ENCODE measurements around the gene MEX3B.
A peak's percentile ranks its signal among the peaks of the same experiment; 100 is the strongest.
"Not testable (repeated sequence)": the region's sequence is repeated elsewhere in the genome, so short reads cannot be mapped to it uniquely, and the experiment has no call there.

MEX3B gene

GRCh38 chr15:82051664-82052063 lies 5.8 kb upstream of the MEX3B start:
- no peak for DNase-seq (ENCODE audit: low read depth in 1 of 2, low spot score in 1 of 2)

- DNase-seq (ENCODE audit: low read depth in 1 of 2, low spot score in 1 of 2), result no peak
Measured at GRCh38 chr15:82048811-82049210, 3.0 kb upstream of the MEX3B start.

- DNase-seq (ENCODE audit: low read depth in 1 of 2, low spot score in 1 of 2), result no peak
Measured at GRCh38 chr15:82047453-82048400, 1.9 kb upstream of the MEX3B start.

- peak; percentile 68 to 80 for DNase-seq (ENCODE audit: low read depth in 1 of 2, low spot score in 1 of 2)
Measured at GRCh38 chr15:82046666-82047452, 1.0 kb upstream of the MEX3B start.

GRCh38 chr15:82045179-82045891 lies 483 bp downstream of the MEX3B start:
- DNase-seq (ENCODE audit: low read depth in 1 of 2, low spot score in 1 of 2), result no peak

GRCh38 chr15:82044373-82045178 lies 1.2 kb downstream of the MEX3B start:
- DNase-seq (ENCODE audit: low read depth in 1 of 2, low spot score in 1 of 2), result no peak

- DNase-seq (ENCODE audit: low read depth in 1 of 2, low spot score in 1 of 2), result no peak
Measured at GRCh38 chr15:82043796-82044372, 1.9 kb downstream of the MEX3B start.

- DNase-seq (ENCODE audit: low read depth in 1 of 2, low spot score in 1 of 2), result no peak
Measured at GRCh38 chr15:82043130-82043673, 2.6 kb downstream of the MEX3B start.

- no peak for DNase-seq (ENCODE audit: low read depth in 1 of 2, low spot score in 1 of 2)
Measured at GRCh38 chr15:82040862-82041261, 5.0 kb downstream of the MEX3B start.

GRCh38 chr15:82040390-82040789 lies 5.4 kb downstream of the MEX3B start:
- DNase-seq (ENCODE audit: low read depth in 1 of 2, low spot score in 1 of 2), result no peak

- DNase-seq (ENCODE audit: low read depth in 1 of 2, low spot score in 1 of 2), result no peak
Measured at GRCh38 chr15:82039871-82040270, 5.9 kb downstream of the MEX3B start.

GRCh38 chr15:82036461-82036860 lies 9.4 kb downstream of the MEX3B start:
- no peak for DNase-seq (ENCODE audit: low read depth in 1 of 2, low spot score in 1 of 2)

GRCh38 chr15:82031871-82032270 lies 13.9 kb downstream of the MEX3B start:
- DNase-seq (ENCODE audit: low read depth in 1 of 2, low spot score in 1 of 2), result no peak

- DNase-seq (ENCODE audit: low read depth in 1 of 2, low spot score in 1 of 2), result no peak
Measured at GRCh38 chr15:82030176-82030575, 15.6 kb downstream of the MEX3B start.

- not testable (repeated sequence) for DNase-seq (ENCODE audit: low read depth in 1 of 2, low spot score in 1 of 2)
Measured at GRCh38 chr15:82028163-82028562, 17.7 kb downstream of the MEX3B start.

GRCh38 chr15:82021992-82022391 lies 23.8 kb downstream of the MEX3B start:
- DNase-seq (ENCODE audit: low read depth in 1 of 2, low spot score in 1 of 2), result no peak

- no peak for DNase-seq (ENCODE audit: low read depth in 1 of 2, low spot score in 1 of 2)
Measured at GRCh38 chr15:82020625-82021394, 25.0 kb downstream of the MEX3B start.

GRCh38 chr15:82018201-82018600 lies 27.6 kb downstream of the MEX3B start:
- no peak for DNase-seq (ENCODE audit: low read depth in 1 of 2, low spot score in 1 of 2)

GRCh38 chr15:82017656-82018055 lies 28.2 kb downstream of the MEX3B start:
- DNase-seq (ENCODE audit: low read depth in 1 of 2, low spot score in 1 of 2), result no peak

Data from activated T-helper 1 cell treated with anti-CD3 and anti-CD28 coated beads, Interleukin-2, amount 50 U/mL, for 16 hours (primary cell).